Subcutaneous abdominal adipose tissue (tissue), 5 donors: ENCODE measurements around the gene SIGLEC14.

Experiments used
- H3K27ac ChIP-seq: one replicate; pipeline ENCODE4 v1.7.0; 2013; ENCODE audit warnings: low read depth, mild to moderate bottlenecking, inconsistent platforms, low read length, moderate library complexity
- H3K27me3 ChIP-seq, 5 donors: one replicate each; pipeline ENCODE4 v1.7.0; 2013; ENCODE audit warnings: low read length in 5 of 5, inconsistent platforms in 1 of 5; ENCODE audit not compliant: control insufficient read depth in 5 of 5, insufficient read depth in 4 of 5
- H3K36me3 ChIP-seq, 5 donors: one replicate each; pipeline ENCODE4 v1.7.0; 2013; ENCODE audit warnings: low read length in 5 of 5; ENCODE audit not compliant: control insufficient read depth in 5 of 5, insufficient read depth in 5 of 5
- H3K4me1 ChIP-seq, 5 donors: one replicate each; pipeline ENCODE4 v1.7.0; 2013; ENCODE audit warnings: low read length in 5 of 5, mild to moderate bottlenecking in 3 of 5, moderate library complexity in 1 of 5; ENCODE audit not compliant: control insufficient read depth in 5 of 5, insufficient read depth in 5 of 5
- H3K4me3 ChIP-seq, 5 donors: one replicate each; pipeline ENCODE4 v1.7.0; 2013; ENCODE audit warnings: low read length in 5 of 5, low read depth in 1 of 5
- H3K9ac ChIP-seq, 5 donors: one replicate each; pipeline ENCODE4 v1.7.0; 2013; ENCODE audit warnings: low read length in 5 of 5, mild to moderate bottlenecking in 4 of 5, moderate library complexity in 3 of 5
- H3K9me3 ChIP-seq, 5 donors: one replicate each; pipeline ENCODE4 v1.7.0; 2013; ENCODE audit warnings: low read length in 5 of 5; ENCODE audit not compliant: control insufficient read depth in 5 of 5
- donor health status: healthy.
- donor health status: healthy.
- donor health status: healthy.
- donor health status: healthy.
- donor health status: healthy.

SIGLEC14 gene

GRCh38 chr19:51600940-51601580, 45.6 kb downstream of the SIGLEC14 start:
- no peak overlapping the region for H3K9ac ChIP-seq
- H3K4me1 ChIP-seq: no peaks in the 10 kb centered on the region
- peaks cover 0 to 3% (median 0%) of the 10 kb centered on the region in 5 donors for H3K9me3 ChIP-seq
- H3K27me3 ChIP-seq: peaks cover 6 to 25% (median 20%) of the 10 kb centered on the region in 5 donors
- no peaks in the 10 kb centered on the region for H3K36me3 ChIP-seq
- H3K27ac ChIP-seq: no peak overlapping the region
- no peak overlapping the region for H3K4me3 ChIP-seq

GRCh38 chr19:51599084-51599483, 47.5 kb downstream of the SIGLEC14 start:
- H3K27me3 ChIP-seq: peaks cover 6 to 25% (median 20%) of the 10 kb centered on the region in 5 donors
- H3K4me3 ChIP-seq: no peak overlapping the region
- H3K27ac ChIP-seq: no peak overlapping the region
- no peak overlapping the region for H3K9ac ChIP-seq
- peaks cover 0 to 3% (median 0%) of the 10 kb centered on the region in 5 donors for H3K9me3 ChIP-seq
- no peaks in the 10 kb centered on the region for H3K36me3 ChIP-seq
- H3K4me1 ChIP-seq: peaks cover 5 to 8% (median 7%) of the 10 kb centered on the region in 5 donors

- peaks cover 0 to 3% (median 0%) of the 10 kb centered on the region in 5 donors for H3K9me3 ChIP-seq
- H3K9ac ChIP-seq: no peak overlapping the region
- H3K36me3 ChIP-seq: no peaks in the 10 kb centered on the region
- peaks cover 5 to 15% (median 15%) of the 10 kb centered on the region in 5 donors for H3K4me1 ChIP-seq
- peaks cover 6 to 25% (median 20%) of the 10 kb centered on the region in 5 donors for H3K27me3 ChIP-seq
- H3K27ac ChIP-seq: no peak overlapping the region
- no peak overlapping the region for H3K4me3 ChIP-seq
Measured at GRCh38 chr19:51598159-51598915, 48.3 kb downstream of the SIGLEC14 start.

GRCh38 chr19:51595190-51596175, 51.1 kb downstream of the SIGLEC14 start:
- H3K4me3 ChIP-seq: peak overlapping the region in 3 of 5 donors; percentile 84 to 90 (median 86)
- no peak overlapping the region for H3K27ac ChIP-seq
- H3K36me3 ChIP-seq: no peaks in the 10 kb centered on the region
- peaks cover 5 to 18% (median 17%) of the 10 kb centered on the region in 5 donors for H3K4me1 ChIP-seq
- H3K9ac ChIP-seq: no peak overlapping the region
- peaks cover 0 to 3% (median 0%) of the 10 kb centered on the region in 5 donors for H3K9me3 ChIP-seq
- peaks cover under 1 to 14% (median 9%) of the 10 kb centered on the region in 5 donors for H3K27me3 ChIP-seq

GRCh38 chr19:51594774-51595109, 51.9 kb downstream of the SIGLEC14 start:
- peak overlapping the region; percentile 75 to 90 (median 86) for H3K4me3 ChIP-seq
- no peak overlapping the region for H3K27ac ChIP-seq
- H3K27me3 ChIP-seq: peaks cover 0 to 10% (median 6%) of the 10 kb centered on the region in 5 donors
- no peaks in the 10 kb centered on the region for H3K36me3 ChIP-seq
- H3K9ac ChIP-seq: peak overlapping the region in 4 of 5 donors; percentile 1 to 88 (median 46)
- peaks cover 0 to 3% (median 0%) of the 10 kb centered on the region in 5 donors for H3K9me3 ChIP-seq
- H3K4me1 ChIP-seq: peaks cover 5 to 18% (median 17%) of the 10 kb centered on the region in 5 donors

- H3K36me3 ChIP-seq: no peaks in the 10 kb centered on the region
Measured at GRCh38 chr19:51593969-51594773, 52.5 kb downstream of the SIGLEC14 start.

GRCh38 chr19:51593138-51593890, 53.3 kb downstream of the SIGLEC14 start:
- peaks cover 0 to 1% (median 0%) of the 10 kb centered on the region in 5 donors for H3K9me3 ChIP-seq
- H3K4me3 ChIP-seq: peak overlapping the region; percentile 75 to 90 (median 87)
- no peaks in the 10 kb centered on the region for H3K36me3 ChIP-seq
- peaks cover 0 to 5% (median 4%) of the 10 kb centered on the region in 5 donors for H3K27me3 ChIP-seq
- peak overlapping the region in 4 of 5 donors; percentile 73 to 88 (median 74) for H3K9ac ChIP-seq
- H3K4me1 ChIP-seq: peaks cover 5 to 18% (median 17%) of the 10 kb centered on the region in 5 donors
- no peak overlapping the region for H3K27ac ChIP-seq

More at GRCh38 chr19:51593969-51594773, 52.5 kb downstream of the SIGLEC14 start:
- peaks cover 5 to 18% (median 17%) of the 10 kb centered on the region in 5 donors for H3K4me1 ChIP-seq
- peak overlapping the region in 4 of 5 donors; percentile 73 to 88 (median 74) for H3K9ac ChIP-seq
- H3K27ac ChIP-seq: no peak overlapping the region
- H3K4me3 ChIP-seq: peak overlapping the region; percentile 75 to 90 (median 87)
- peaks cover 0 to 9% (median 5%) of the 10 kb centered on the region in 5 donors for H3K27me3 ChIP-seq
- H3K9me3 ChIP-seq: peaks cover 0 to 3% (median 0%) of the 10 kb centered on the region in 5 donors
